Activated naive CD4-positive, alpha-beta T cell treated with anti-CD3 and anti-CD28 coated beads, Interleukin-2, amount 50 U/mL, for 24 hours (primary cell): ENCODE measurements around the gene UNC13B.
"Not testable (repeated sequence)": the region's sequence is repeated elsewhere in the genome, so short reads cannot be mapped to it uniquely, and the experiment has no call there.

Experiments used
- H3K27ac Mint-ChIP-seq: one replicate; pipeline ENCODE4 v1.8.0; 2021; ENCODE audit warnings: mild to moderate bottlenecking, mixed read lengths
- H3K27me3 Mint-ChIP-seq: one replicate; pipeline ENCODE4 v1.8.0; 2021; ENCODE audit warnings: mixed read lengths
- H3K36me3 Mint-ChIP-seq: one replicate; pipeline ENCODE4 v1.8.0; 2021; ENCODE audit warnings: mixed read lengths
- H3K4me1 Mint-ChIP-seq: one replicate; pipeline ENCODE4 v1.8.0; 2021; ENCODE audit warnings: mixed read lengths
- H3K4me3 Mint-ChIP-seq: one replicate; pipeline ENCODE4 v1.8.0; 2021; ENCODE audit warnings: mild to moderate bottlenecking, mixed read lengths
- H3K9me3 Mint-ChIP-seq: one replicate; pipeline ENCODE4 v1.8.0; 2021; ENCODE audit warnings: mixed read lengths

The UNC13B gene

GRCh38 chr9:35161713-35162604 is at the start of gene UNC13B:
TSS of gene UNC13B (plus strand) at chr9:35162009. CDS start at chr9:35162284, 275 bp downstream.
- Mint-ChIP-seq H3K27me3 (no peaks in the 10 kb centered on the region), H3K27ac (no peak within 1 kb of the TSS), H3K36me3 (no peaks in the 10 kb centered on the region), H3K9me3 (no peaks in the 10 kb centered on the region), H3K4me3 (peak within 1 kb of the TSS; percentile 93), H3K4me1 (peaks cover 34% of the 10 kb centered on the region)

- H3K9me3 Mint-ChIP-seq, result no peaks in the 10 kb centered on the region
- no peaks in the 10 kb centered on the region for H3K36me3 Mint-ChIP-seq
- no peaks in the 10 kb centered on the region for H3K27me3 Mint-ChIP-seq
- peak overlapping the region; percentile 80 for H3K4me3 Mint-ChIP-seq
- H3K4me1 Mint-ChIP-seq, result peaks cover 66% of the 10 kb centered on the region
- H3K27ac Mint-ChIP-seq, result peak overlapping the region; percentile 94
These were observed 49.4 kb upstream of the UNC13B start for GRCh38 chr9:35112257-35113020.

- Mint-ChIP-seq H3K4me1 (peaks cover 66% of the 10 kb centered on the region), H3K4me3 (peak overlapping the region; percentile 92), H3K27ac (peak overlapping the region; percentile 95)
These were observed 47.5 kb upstream of the UNC13B start for GRCh38 chr9:35114113-35114839.

GRCh38 chr9:35114840-35115628 is 46.8 kb upstream of the UNC13B start:
- Mint-ChIP-seq H3K4me3 (peak overlapping the region; percentile 92), H3K36me3 (no peaks in the 10 kb centered on the region), H3K27me3 (no peaks in the 10 kb centered on the region), H3K4me1 (peaks cover 59% of the 10 kb centered on the region), H3K9me3 (no peaks in the 10 kb centered on the region), H3K27ac (peak overlapping the region; percentile 95)

More at GRCh38 chr9:35114113-35114839, 47.5 kb upstream of the UNC13B start:
- Mint-ChIP-seq H3K9me3 (no peaks in the 10 kb centered on the region), H3K27me3 (no peaks in the 10 kb centered on the region), H3K36me3 (no peaks in the 10 kb centered on the region)

- Mint-ChIP-seq H3K9me3 (no peaks in the 10 kb centered on the region), H3K4me1 (peaks cover 51% of the 10 kb centered on the region), H3K27ac (peak within 1 kb of the TSS; percentile 95), H3K27me3 (no peaks in the 10 kb centered on the region), H3K4me3 (peak within 1 kb of the TSS; percentile 92), H3K36me3 (no peaks in the 10 kb centered on the region)
These were observed 45.9 kb upstream of the UNC13B start, which contains the start of gene ATOSB for GRCh38 chr9:35115680-35116538. TSS of gene ATOSB (minus strand) at chr9:35115862. CDS start at chr9:35108274, 7,588 bp downstream.

- H3K4me3 Mint-ChIP-seq, result peak overlapping the region; percentile 92
These were observed 45.3 kb upstream of the UNC13B start for GRCh38 chr9:35116539-35116897.

GRCh38 chr9:35116898-35117551 is 44.8 kb upstream of the UNC13B start:
- Mint-ChIP-seq H3K27ac (peak overlapping the region; percentile 71), H3K27me3 (no peaks in the 10 kb centered on the region), H3K4me1 (peaks cover 43% of the 10 kb centered on the region), H3K4me3 (peak overlapping the region; percentile 92), H3K36me3 (no peaks in the 10 kb centered on the region), H3K9me3 (no peaks in the 10 kb centered on the region)

More at GRCh38 chr9:35116539-35116897, 45.3 kb upstream of the UNC13B start:
- H3K27me3 Mint-ChIP-seq, result no peaks in the 10 kb centered on the region
- no peaks in the 10 kb centered on the region for H3K9me3 Mint-ChIP-seq
- peaks cover 48% of the 10 kb centered on the region for H3K4me1 Mint-ChIP-seq
- H3K36me3 Mint-ChIP-seq, result no peaks in the 10 kb centered on the region
- peak overlapping the region; percentile 71 for H3K27ac Mint-ChIP-seq

GRCh38 chr9:35134920-35135319 is 26.9 kb upstream of the UNC13B start:
- no peaks in the 10 kb centered on the region for H3K27me3 Mint-ChIP-seq
- H3K4me3 Mint-ChIP-seq, result no peak overlapping the region
- no peak overlapping the region for H3K27ac Mint-ChIP-seq
- peaks cover 5% of the 10 kb centered on the region for H3K9me3 Mint-ChIP-seq
- H3K4me1 Mint-ChIP-seq, result no peaks in the 10 kb centered on the region
- H3K36me3 Mint-ChIP-seq, result peaks cover 2% of the 10 kb centered on the region

- Mint-ChIP-seq H3K9me3 (peaks cover 5% of the 10 kb centered on the region), H3K4me3 (no peak overlapping the region), H3K4me1 (no peaks in the 10 kb centered on the region), H3K27me3 (no peaks in the 10 kb centered on the region), H3K36me3 (peaks cover 2% of the 10 kb centered on the region), H3K27ac (no peak overlapping the region)
These were observed 25.8 kb upstream of the UNC13B start for GRCh38 chr9:35135988-35136387.

GRCh38 chr9:35136866-35137265 is 24.9 kb upstream of the UNC13B start:
- Mint-ChIP-seq H3K36me3 (peaks cover under 1% of the 10 kb centered on the region), H3K27me3 (no peaks in the 10 kb centered on the region), H3K27ac (no peak overlapping the region), H3K4me1 (no peaks in the 10 kb centered on the region), H3K9me3 (peaks cover 2% of the 10 kb centered on the region), H3K4me3 (no peak overlapping the region)

- H3K4me3 Mint-ChIP-seq, result no peak overlapping the region
- no peaks in the 10 kb centered on the region for H3K27me3 Mint-ChIP-seq
- H3K27ac Mint-ChIP-seq, result no peak overlapping the region
- no peaks in the 10 kb centered on the region for H3K4me1 Mint-ChIP-seq
- no peaks in the 10 kb centered on the region for H3K36me3 Mint-ChIP-seq
- no peaks in the 10 kb centered on the region for H3K9me3 Mint-ChIP-seq
These were observed 21.7 kb upstream of the UNC13B start for GRCh38 chr9:35140093-35140492.

- Mint-ChIP-seq H3K27ac (no peak overlapping the region), H3K4me1 (no peaks in the 10 kb centered on the region), H3K36me3 (no peaks in the 10 kb centered on the region), H3K9me3 (no peaks in the 10 kb centered on the region), H3K4me3 (no peak overlapping the region), H3K27me3 (no peaks in the 10 kb centered on the region)
These were observed 19.8 kb upstream of the UNC13B start for GRCh38 chr9:35142037-35142436.

GRCh38 chr9:35147941-35148563 is 13.8 kb upstream of the UNC13B start:
- not testable (repeated sequence) for H3K4me3 Mint-ChIP-seq, H3K36me3 Mint-ChIP-seq, H3K4me1 Mint-ChIP-seq, H3K27me3 Mint-ChIP-seq, H3K27ac Mint-ChIP-seq
- peaks cover 11% of the 10 kb centered on the region for H3K9me3 Mint-ChIP-seq
